ENCODE data around the gene USP13.
"Not testable (repeated sequence)": the region's sequence is repeated elsewhere in the genome, so short reads cannot be mapped to it uniquely, and the experiment has no call there.

Gene USP13

GRCh38 chr3:179652447-179653095 lies at the start of gene USP13:
USP13 (plus strand) TSS chr3:179653040; CDS start chr3:179653226, 186 bp downstream.
- peak; percentile 60 for DNase-seq

- no peak for DNase-seq
Measured at GRCh38 chr3:179603321-179603720, 49.5 kb upstream of the USP13 start.

GRCh38 chr3:179603831-179604230 lies 49.0 kb upstream of the USP13 start:
- DNase-seq: no peak

GRCh38 chr3:179604321-179605078 lies 48.3 kb upstream of the USP13 start, which contains the start of the genes MRPL47 and NDUFB5:
MRPL47 (minus strand) TSS chr3:179604638; CDS start chr3:179604624, 14 bp downstream.
NDUFB5 (plus strand) TSS chr3:179604794; CDS start chr3:179604816, 22 bp downstream.
- DNase-seq: peak; percentile 92

GRCh38 chr3:179606534-179607085 lies 46.2 kb upstream of the USP13 start:
- no peak for DNase-seq

- no peak for DNase-seq
Measured at GRCh38 chr3:179608931-179609720, 43.7 kb upstream of the USP13 start.

- DNase-seq: no peak
Measured at GRCh38 chr3:179610066-179610465, 42.8 kb upstream of the USP13 start.

- DNase-seq: no peak
Measured at GRCh38 chr3:179613807-179614206, 39.0 kb upstream of the USP13 start.

- no peak for DNase-seq
Measured at GRCh38 chr3:179615458-179616173, 37.2 kb upstream of the USP13 start.

- no peak for DNase-seq
Measured at GRCh38 chr3:179622023-179622422, 30.8 kb upstream of the USP13 start.

GRCh38 chr3:179624451-179624850 lies 28.4 kb upstream of the USP13 start:
- no peak for DNase-seq

- DNase-seq: no peak
Measured at GRCh38 chr3:179630753-179631451, 21.9 kb upstream of the USP13 start.

GRCh38 chr3:179640469-179640868 lies 12.4 kb upstream of the USP13 start:
- no peak for DNase-seq

- no peak for DNase-seq
Measured at GRCh38 chr3:179642871-179643270, 10.0 kb upstream of the USP13 start.

- DNase-seq: not testable (repeated sequence)
Measured at GRCh38 chr3:179643837-179644236, 9.0 kb upstream of the USP13 start.

GRCh38 chr3:179646177-179646576 lies 6.7 kb upstream of the USP13 start:
- no peak for DNase-seq

- DNase-seq: no peak
Measured at GRCh38 chr3:179651687-179652446, 973 bp upstream of the USP13 start.

- peak; percentile 65 for DNase-seq
Measured at GRCh38 chr3:179653096-179653797, 407 bp downstream of the USP13 start.

GRCh38 chr3:179655236-179655635 lies 2.4 kb downstream of the USP13 start:
- DNase-seq: no peak

- DNase-seq: no peak
Measured at GRCh38 chr3:179658606-179659005, 5.8 kb downstream of the USP13 start.

Data from NCI-H510A (cell line).